HepG2 (cell line): ENCODE data around the gene RABGAP1L. TPM values are rescaled to one million over a fixed set of nuclear protein-coding genes. Genes with fewer than 3 reads are reported as not detected.
A peak's percentile ranks its signal among the peaks of the same experiment; 100 is the strongest.

ENCODE experiments used
- GFI1 ChIP-seq: sonication (generic); formaldehyde crosslinking; IDR thresholded peaks from 2 replicates; pipeline ENCODE4 v1.5.0; 2020; ENCODE audit warnings: missing genetic modification reagents, mild to moderate bottlenecking, borderline replicate concordance
- HMG20B ChIP-seq: conservative IDR thresholded peaks from 2 replicates; pipeline ENCODE4 v1.6.1; 2016; ENCODE audit warnings: missing genetic modification reagents, missing compliant biosample characterization
- HNRNPUL1 ChIP-seq: fragments of 200-400 bp; formaldehyde crosslinking; IDR thresholded peaks from 2 replicates; pipeline ENCODE4 v1.6.1; 2017; ENCODE audit warnings: low read depth, mild to moderate bottlenecking, low read length, moderate library complexity
- NPAS2 ChIP-seq: sonication (generic); formaldehyde crosslinking; IDR thresholded peaks from 2 replicates; pipeline ENCODE4 v1.8.0; 2022; ENCODE audit warnings: mild to moderate bottlenecking, missing genetic modification reagents, borderline replicate concordance
- REXO4 ChIP-seq: sonication (generic); formaldehyde crosslinking; IDR thresholded peaks from 2 replicates; pipeline ENCODE4 v1.8.0; 2022; ENCODE audit warnings: missing genetic modification reagents, mild to moderate bottlenecking, borderline replicate concordance
- RFX5 ChIP-seq: IDR thresholded peaks from 2 replicates; pipeline ENCODE4 v1.6.1; 2011; ENCODE audit warnings: low read depth, low read length, improper control_type of control experiment
- ZBTB8A ChIP-seq: sonication (generic); formaldehyde crosslinking; IDR thresholded peaks from 2 replicates; pipeline ENCODE4 v1.4.0; 2020; ENCODE audit warnings: mild to moderate bottlenecking, low read depth, missing genetic modification reagents, borderline replicate concordance
- ZMYM2 ChIP-seq: sonication (generic); formaldehyde crosslinking; IDR thresholded peaks from 2 replicates; pipeline ENCODE4 v1.8.0; 2022; ENCODE audit warnings: mild to moderate bottlenecking, missing genetic modification reagents
- ZNF143 ChIP-seq: sonication (generic); formaldehyde crosslinking; IDR thresholded peaks from 2 replicates; pipeline ENCODE4 v1.4.0; 2020; ENCODE audit warnings: missing genetic modification reagents
- ZNF207 ChIP-seq: fragments of 450-650 bp; IDR thresholded peaks from 2 replicates; pipeline ENCODE4 v1.6.1; 2016; ENCODE audit warnings: antibody characterized with exemption, borderline replicate concordance
- ZNF367 ChIP-seq: sonication (generic); formaldehyde crosslinking; IDR thresholded peaks from 2 replicates; pipeline ENCODE4 v1.4.0; 2020; ENCODE audit warnings: missing genetic modification reagents, borderline replicate concordance
- ZNF558 ChIP-seq: sonication (generic); formaldehyde crosslinking; IDR thresholded peaks from 2 replicates; pipeline ENCODE4 v1.9.0; 2022; ENCODE audit warnings: mild to moderate bottlenecking, missing genetic modification reagents, borderline replicate concordance
- ZNF614 ChIP-seq: IDR thresholded peaks from 2 replicates; pipeline ENCODE4 v1.6.1; 2018; ENCODE audit warnings: missing biosample characterization, missing genetic modification reagents, inconsistent platforms, borderline replicate concordance
- ZNF703 ChIP-seq: sonication (generic); formaldehyde crosslinking; IDR thresholded peaks from 2 replicates; pipeline ENCODE4 v1.5.1; 2020; ENCODE audit warnings: missing genetic modification reagents, mild to moderate bottlenecking, moderate library complexity, borderline replicate concordance
- ZNF720 ChIP-seq: sonication (generic); formaldehyde crosslinking; IDR thresholded peaks from 2 replicates; pipeline ENCODE4 v1.4.0; 2020; ENCODE audit warnings: missing genetic modification reagents
- polyA plus RNA-seq, 8 experiments: library from polyadenylated mRNA; depleted of rRNA in 3 of 8; stranded (reverse) in 7 of 8; unstranded in 1 of 8; fragments of >200 nt; fragmentation: Illumina TruSeq in 4 of 8; extraction: Trizol in 4 of 8; gene quantifications; 2 replicates each; pipeline versions ENCODE4 v1.2.1 to v1.2.3, GENCODE V29; 2011 to 2016; ENCODE audit warnings: low read depth in 4 of 8, missing spikeins in 1 of 8, mixed read lengths in 1 of 8; ENCODE audit not compliant: insufficient read depth in 1 of 8
- total RNA-seq, 5 experiments: library from RNA; depleted of rRNA; stranded (reverse); fragments of >200 nt; fragmentation: Illumina TruSeq; extraction: Trizol; gene quantifications; 2 replicates each; pipeline ENCODE4 v1.2.3, GENCODE V29; 2016; ENCODE audit warnings: low read depth in 1 of 5
- TF ChIP-seq, protein P1 (sequence below): sonication (generic); formaldehyde crosslinking; IDR thresholded peaks from 2 replicates; pipeline ENCODE4 v1.8.0; 2022; ENCODE audit warnings: missing genetic modification reagents, mild to moderate bottlenecking, inconsistent platforms, borderline replicate concordance
- TF ChIP-seq, protein P2 (sequence below): sonication (generic); formaldehyde crosslinking; IDR thresholded peaks from 2 replicates; pipeline ENCODE4 v1.4.0; 2020; ENCODE audit warnings: missing genetic modification reagents, borderline replicate concordance
- TF ChIP-seq, protein P3 (sequence below): sonication (generic); formaldehyde crosslinking; IDR thresholded peaks from 2 replicates; pipeline ENCODE4 v1.8.0; 2022; ENCODE audit warnings: mild to moderate bottlenecking, missing genetic modification reagents, moderate library complexity
- TF ChIP-seq, protein P4 (sequence below): sonication (generic); formaldehyde crosslinking; IDR thresholded peaks from 2 replicates; pipeline ENCODE4 v1.4.0; 2020; ENCODE audit warnings: missing genetic modification reagents
- TF ChIP-seq, protein P5 (sequence below): sonication (generic); formaldehyde crosslinking; IDR thresholded peaks from 2 replicates; pipeline ENCODE4 v1.9.0; 2021; ENCODE audit warnings: missing genetic modification reagents, borderline replicate concordance
- TF ChIP-seq, protein P6 (sequence below): sonication (generic); formaldehyde crosslinking; IDR thresholded peaks from 2 replicates; pipeline ENCODE4 v1.5.0; 2020; ENCODE audit warnings: missing genetic modification reagents

Gene RABGAP1L
- total and polyA plus RNA-seq, 2 of the 13 experiments (the other 11 are each of a cell fraction or from before 2014, with no cell fraction given), result 7.9 to 22.6 TPM

DNA sequence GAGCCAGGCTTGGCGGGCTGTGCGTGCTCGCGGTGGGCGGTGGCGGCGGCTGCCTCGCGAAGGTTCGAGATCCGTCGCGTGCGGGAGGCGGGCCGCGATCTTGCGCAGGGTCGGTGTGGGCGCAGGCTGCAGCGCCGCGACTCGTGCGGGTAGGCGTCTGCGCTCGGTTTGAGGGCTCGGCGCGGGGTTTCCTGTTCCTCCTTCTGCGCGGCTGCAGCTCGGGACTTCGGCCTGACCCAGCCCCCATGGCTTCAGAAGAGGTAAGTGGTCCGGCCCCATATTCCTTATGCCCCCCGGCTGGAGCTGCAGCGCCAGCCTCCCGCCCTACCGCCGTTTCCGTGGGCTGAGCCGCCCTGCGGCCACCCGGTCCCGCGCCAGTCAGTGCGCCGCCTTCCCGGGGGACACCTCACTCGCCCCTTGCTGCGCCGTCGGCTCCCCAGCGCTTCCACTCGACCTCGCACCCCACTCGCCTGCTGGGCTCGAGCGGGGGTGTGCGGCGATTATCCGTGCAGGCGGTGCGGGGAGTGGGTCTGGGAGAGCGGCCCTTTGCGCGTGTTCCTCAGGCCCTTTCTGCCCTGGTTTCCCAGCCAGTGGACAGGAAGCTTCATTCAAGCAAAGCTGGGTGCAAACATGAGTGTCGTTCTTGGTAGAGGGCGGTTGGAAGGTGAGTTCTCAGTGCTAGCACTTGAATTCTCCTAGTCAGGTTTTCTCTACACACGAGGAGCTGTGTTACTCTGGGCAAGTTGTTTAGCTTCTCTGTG, 840.8 kb downstream of the RABGAP1L start, which contains the start of gene CACYBP (continued):
- TF ChIP-seq, protein P1, sequence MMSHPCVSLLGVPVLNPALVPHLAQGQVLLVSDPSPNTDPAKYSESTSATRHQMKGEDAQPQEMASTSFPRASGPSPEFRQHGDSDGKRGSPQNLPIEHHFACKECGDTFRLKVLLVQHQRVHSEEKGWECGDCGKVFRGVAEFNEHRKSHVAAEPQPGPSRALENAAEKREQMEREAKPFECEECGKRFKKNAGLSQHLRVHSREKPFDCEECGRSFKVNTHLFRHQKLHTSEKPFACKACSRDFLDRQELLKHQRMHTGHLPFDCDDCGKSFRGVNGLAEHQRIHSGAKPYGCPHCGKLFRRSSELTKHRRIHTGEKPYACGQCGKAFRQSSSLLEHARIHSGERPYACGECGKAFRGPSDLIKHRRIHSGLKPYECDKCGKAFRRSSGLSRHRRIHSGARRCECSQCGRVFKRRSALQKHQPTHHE (CRISPR knock-in tag), result no peak
- TF ChIP-seq ZNF143 (CRISPR knock-in tag), result no peak
- TF ChIP-seq ZBTB8A (CRISPR knock-in tag), result peak; percentile 92; the same call in 1 of the 2 replicates
- TF ChIP-seq HMG20B (CRISPR knock-in tag), result no peak
- TF ChIP-seq, protein P2, sequence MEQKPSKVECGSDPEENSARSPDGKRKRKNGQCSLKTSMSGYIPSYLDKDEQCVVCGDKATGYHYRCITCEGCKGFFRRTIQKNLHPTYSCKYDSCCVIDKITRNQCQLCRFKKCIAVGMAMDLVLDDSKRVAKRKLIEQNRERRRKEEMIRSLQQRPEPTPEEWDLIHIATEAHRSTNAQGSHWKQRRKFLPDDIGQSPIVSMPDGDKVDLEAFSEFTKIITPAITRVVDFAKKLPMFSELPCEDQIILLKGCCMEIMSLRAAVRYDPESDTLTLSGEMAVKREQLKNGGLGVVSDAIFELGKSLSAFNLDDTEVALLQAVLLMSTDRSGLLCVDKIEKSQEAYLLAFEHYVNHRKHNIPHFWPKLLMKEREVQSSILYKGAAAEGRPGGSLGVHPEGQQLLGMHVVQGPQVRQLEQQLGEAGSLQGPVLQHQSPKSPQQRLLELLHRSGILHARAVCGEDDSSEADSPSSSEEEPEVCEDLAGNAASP, result peak; percentile 36; the same call in 1 of the 2 replicates
- TF ChIP-seq REXO4 (CRISPR knock-in tag), result no peak
- TF ChIP-seq ZNF558 (CRISPR knock-in tag), result peak; percentile 83; the same call in 1 of the 2 replicates
- no peak; the same call in 1 of the 2 replicates for TF ChIP-seq RFX5
- TF ChIP-seq, protein P3, sequence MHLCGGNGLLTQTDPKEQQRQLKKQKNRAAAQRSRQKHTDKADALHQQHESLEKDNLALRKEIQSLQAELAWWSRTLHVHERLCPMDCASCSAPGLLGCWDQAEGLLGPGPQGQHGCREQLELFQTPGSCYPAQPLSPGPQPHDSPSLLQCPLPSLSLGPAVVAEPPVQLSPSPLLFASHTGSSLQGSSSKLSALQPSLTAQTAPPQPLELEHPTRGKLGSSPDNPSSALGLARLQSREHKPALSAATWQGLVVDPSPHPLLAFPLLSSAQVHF (CRISPR knock-in tag), result peak; percentile 97
- peak; percentile 37; the same call in 1 of the 2 replicates for TF ChIP-seq GFI1
- TF ChIP-seq HNRNPUL1, result 0 out of 2 replicates have a peak, but pooled peaks have one; percentile 18
- TF ChIP-seq ZNF720 (CRISPR knock-in tag), result no peak
- TF ChIP-seq NPAS2 (CRISPR knock-in tag), result no peak
- TF ChIP-seq ZNF614 (CRISPR knock-in tag), result no peak
- TF ChIP-seq ZNF367 (CRISPR knock-in tag), result no peak
- no peak for TF ChIP-seq ZNF207
- TF ChIP-seq ZMYM2 (CRISPR knock-in tag), result 0 out of 2 replicates have a peak, but pooled peaks have one; percentile 17
- TF ChIP-seq, protein P4, sequence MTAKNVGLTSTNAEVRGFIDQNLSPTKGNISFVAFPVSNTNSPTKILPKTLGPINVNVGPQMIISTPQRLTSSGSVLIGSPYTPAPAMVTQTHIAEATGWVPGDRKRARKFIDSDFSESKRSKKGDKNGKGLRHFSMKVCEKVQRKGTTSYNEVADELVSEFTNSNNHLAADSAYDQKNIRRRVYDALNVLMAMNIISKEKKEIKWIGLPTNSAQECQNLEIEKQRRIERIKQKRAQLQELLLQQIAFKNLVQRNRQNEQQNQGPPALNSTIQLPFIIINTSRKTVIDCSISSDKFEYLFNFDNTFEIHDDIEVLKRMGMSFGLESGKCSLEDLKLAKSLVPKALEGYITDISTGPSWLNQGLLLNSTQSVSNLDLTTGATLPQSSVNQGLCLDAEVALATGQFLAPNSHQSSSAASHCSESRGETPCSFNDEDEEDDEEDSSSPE (CRISPR knock-in tag), result peak; percentile 93
- TF ChIP-seq, protein P5, sequence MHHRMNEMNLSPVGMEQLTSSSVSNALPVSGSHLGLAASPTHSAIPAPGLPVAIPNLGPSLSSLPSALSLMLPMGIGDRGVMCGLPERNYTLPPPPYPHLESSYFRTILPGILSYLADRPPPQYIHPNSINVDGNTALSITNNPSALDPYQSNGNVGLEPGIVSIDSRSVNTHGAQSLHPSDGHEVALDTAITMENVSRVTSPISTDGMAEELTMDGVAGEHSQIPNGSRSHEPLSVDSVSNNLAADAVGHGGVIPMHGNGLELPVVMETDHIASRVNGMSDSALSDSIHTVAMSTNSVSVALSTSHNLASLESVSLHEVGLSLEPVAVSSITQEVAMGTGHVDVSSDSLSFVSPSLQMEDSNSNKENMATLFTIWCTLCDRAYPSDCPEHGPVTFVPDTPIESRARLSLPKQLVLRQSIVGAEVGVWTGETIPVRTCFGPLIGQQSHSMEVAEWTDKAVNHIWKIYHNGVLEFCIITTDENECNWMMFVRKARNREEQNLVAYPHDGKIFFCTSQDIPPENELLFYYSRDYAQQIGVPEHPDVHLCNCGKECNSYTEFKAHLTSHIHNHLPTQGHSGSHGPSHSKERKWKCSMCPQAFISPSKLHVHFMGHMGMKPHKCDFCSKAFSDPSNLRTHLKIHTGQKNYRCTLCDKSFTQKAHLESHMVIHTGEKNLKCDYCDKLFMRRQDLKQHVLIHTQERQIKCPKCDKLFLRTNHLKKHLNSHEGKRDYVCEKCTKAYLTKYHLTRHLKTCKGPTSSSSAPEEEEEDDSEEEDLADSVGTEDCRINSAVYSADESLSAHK (CRISPR knock-in tag), result no peak
- TF ChIP-seq, protein P6, sequence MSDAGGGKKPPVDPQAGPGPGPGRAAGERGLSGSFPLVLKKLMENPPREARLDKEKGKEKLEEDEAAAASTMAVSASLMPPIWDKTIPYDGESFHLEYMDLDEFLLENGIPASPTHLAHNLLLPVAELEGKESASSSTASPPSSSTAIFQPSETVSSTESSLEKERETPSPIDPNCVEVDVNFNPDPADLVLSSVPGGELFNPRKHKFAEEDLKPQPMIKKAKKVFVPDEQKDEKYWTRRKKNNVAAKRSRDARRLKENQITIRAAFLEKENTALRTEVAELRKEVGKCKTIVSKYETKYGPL (CRISPR knock-in tag), result 0 out of 2 replicates have a peak, but pooled peaks have one; percentile 20
- TF ChIP-seq ZNF703 (CRISPR knock-in tag), result no peak
